NCI-H1930 (cell line): Measurements from ENCODE around the gene BMPR1A.

Experiments used
- DNase-seq, 2 experiments: peaks; one replicate each; lab custom pipeline; 2025; lab: John Stamatoyannopoulos, UW

BMPR1A gene

DNA sequence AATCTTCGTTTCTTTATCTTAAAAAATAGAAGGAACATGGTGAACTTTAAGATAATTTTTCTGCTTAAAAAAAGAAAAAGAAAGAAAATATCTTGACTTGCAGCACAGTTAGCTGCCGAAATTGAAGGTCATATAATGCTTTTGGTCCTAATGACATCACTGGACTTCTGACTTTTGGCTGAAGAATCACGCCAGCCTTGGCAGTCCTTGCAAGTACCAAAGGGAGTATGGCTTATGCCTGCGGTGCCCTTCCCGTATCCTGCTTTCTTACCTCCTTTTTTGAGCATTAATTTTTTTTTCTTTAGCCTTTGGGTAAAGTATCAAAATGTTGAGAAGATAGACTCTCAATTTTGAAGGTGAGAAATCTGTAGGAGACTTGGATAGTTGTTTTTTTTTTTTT is 7.0 kb downstream of the BMPR1A start:
- no peak for DNase-seq

DNA sequence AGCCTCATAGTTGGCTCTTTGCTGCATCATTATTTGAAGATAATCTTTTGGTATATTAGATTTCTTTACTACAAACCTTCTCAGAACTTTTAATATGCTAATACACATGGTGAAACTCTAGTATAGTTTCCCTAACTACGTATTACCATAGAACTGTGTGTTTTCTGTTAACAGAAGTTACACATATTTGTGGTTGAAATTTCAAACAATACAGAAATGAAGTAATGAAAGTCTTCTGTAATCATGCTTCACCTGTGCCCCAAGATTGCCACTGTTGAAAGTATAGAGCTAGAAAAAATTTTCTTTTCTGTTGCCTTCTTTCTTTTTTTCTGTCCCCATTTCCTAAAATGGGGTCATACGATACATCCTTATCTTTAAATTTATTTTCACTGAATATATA is 9.1 kb downstream of the BMPR1A start:
- DNase-seq = no peak

DNA sequence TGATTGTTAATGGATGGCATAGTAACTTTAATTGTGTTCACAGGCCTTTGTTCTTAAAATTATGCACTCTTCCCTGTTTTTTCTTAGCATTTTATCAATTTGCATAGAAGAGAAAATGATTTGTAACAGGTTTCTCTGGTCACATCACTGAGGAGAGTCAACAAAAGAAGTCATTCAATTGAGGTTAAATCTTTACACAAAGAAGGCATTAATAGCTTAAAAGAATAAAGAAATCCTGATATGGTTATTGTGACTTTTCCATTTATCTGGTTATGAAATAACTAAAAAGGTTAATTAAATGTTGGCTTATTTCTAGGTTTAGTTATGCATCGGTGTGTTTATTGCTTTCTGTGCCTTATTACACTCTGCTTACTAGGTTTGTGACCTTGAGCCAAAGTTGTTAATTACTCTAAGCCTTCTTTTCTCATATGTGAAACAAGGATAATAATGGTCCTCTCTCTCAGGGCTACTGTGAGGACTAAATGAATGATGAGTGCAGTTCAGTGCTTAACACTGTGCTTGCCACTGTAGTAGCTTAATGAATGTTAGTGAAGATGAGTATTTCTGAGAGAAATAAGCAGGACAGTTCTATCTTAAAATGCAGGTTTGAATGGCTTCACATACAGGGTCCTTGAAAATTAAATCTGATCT is 12.1 kb downstream of the BMPR1A start:
- DNase-seq = no peak

DNA sequence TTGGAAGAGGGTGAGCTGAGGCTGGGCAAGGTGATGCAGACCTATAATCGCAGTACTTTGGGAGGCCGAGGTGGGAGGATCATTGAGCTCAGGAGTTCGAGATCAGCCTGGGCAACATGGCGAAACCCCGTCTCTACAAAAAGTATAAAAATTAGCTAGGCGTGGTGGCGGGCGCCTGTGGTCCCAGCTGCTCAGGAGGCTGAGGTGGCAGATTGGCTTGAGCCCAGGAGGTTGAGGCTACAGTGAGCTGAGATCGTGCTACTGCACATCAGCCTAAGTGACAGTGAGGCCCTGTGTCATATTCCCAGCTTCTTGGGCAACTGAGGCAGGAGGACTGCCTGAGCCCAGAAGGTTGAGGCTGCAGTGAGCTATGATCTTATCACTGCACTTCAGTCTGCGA is 13.6 kb downstream of the BMPR1A start:
- no peak for DNase-seq

DNA sequence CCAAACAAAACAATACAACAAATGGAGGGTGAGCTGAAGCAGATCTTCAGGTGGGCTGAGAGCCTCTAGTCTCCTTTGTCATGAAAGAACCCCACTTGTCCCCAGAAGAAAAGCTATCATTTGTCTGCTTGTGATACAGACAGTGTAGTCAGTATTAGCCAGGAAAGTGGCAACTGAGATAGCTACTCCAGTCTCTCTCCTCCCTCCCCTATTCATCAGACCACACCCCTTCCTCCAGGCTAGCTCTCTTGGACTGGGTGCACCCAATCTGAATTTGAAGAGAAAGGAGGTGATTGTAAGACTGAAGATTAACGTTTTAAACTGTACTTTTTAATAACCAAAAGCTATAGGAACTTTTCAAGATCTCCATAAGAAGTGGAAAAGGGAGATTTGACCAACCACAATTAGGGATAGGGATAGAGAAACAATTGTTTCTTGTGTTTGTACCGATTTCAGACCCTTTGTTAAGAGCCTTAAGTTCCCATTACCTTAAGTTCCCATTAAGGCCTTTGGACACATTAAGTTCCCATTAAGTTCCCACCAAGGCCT is 14.1 kb downstream of the BMPR1A start:
- DNase-seq = no peak

DNA sequence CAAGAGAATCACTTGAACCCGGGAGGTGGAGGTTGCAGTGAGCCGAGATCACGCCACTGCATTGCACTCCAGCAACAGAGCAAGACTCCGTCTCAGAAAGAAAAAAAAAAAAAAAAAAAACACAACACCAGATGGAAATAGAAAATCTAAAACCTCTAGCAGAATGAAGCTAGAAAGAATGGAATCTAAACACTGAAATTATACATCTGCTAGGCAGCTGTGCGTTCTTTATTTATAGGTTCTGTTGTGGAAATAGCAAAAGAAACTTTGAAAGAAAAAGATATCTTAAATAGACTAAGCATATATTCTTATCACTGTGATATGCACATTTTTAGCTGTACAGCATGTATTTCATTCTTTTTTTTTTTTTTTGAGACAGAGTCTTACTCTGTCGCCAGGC is 17.1 kb downstream of the BMPR1A start:
- no peak for DNase-seq

DNA sequence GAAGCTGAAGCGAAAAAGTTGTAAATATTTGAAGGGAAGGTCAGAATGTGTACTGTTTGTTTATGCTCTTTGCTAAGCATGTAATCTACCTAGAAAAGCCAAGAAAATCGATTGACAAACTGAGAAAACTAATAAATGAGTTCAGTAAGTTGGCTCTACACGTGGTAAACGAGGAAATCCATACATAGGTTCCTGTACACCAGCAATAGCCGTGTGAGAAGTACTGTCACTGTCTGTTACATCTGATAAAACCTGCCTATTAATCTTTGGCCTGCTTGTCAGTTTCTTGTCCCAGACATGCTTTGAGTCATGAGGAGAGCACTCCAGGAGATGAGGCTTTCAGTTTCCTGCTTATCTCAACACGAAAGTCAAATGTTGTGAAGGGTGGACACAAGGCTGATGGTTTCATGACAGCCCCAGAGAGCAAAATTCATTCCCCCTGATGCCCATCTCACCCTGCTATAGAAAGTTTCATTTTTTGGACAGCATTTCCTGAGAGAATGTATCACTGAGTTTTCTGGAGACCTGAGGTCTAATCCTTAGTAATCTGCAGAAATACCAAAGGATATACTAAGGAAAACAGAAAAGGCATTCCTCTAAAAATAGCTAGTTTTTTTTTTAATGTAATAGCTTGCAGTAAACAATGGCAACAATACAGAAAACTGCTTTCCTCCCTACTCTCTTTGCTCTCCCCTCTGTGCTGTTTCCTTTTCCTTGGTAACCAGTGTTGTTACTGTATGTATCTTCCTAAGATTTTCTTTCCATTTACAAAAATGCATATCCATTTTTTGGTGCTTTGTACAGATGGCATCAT is 18.8 kb downstream of the BMPR1A start:
- no peak for DNase-seq

DNA sequence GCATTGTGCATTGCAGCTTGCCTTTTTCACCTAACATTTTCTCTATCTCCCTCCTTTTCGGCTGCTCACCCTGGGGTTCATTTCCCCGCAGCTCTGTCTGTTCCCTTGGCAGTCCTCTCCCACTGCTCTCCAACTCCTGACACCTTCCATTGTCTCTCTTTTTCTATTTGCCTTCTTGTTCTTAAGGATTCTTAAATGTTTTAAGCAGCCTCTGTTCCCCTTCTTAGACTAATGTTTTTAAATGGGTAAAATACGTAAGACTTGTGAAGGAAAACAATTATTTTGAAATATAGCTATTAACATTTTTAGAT is 19.4 kb downstream of the BMPR1A start:
- DNase-seq = no peak

DNA sequence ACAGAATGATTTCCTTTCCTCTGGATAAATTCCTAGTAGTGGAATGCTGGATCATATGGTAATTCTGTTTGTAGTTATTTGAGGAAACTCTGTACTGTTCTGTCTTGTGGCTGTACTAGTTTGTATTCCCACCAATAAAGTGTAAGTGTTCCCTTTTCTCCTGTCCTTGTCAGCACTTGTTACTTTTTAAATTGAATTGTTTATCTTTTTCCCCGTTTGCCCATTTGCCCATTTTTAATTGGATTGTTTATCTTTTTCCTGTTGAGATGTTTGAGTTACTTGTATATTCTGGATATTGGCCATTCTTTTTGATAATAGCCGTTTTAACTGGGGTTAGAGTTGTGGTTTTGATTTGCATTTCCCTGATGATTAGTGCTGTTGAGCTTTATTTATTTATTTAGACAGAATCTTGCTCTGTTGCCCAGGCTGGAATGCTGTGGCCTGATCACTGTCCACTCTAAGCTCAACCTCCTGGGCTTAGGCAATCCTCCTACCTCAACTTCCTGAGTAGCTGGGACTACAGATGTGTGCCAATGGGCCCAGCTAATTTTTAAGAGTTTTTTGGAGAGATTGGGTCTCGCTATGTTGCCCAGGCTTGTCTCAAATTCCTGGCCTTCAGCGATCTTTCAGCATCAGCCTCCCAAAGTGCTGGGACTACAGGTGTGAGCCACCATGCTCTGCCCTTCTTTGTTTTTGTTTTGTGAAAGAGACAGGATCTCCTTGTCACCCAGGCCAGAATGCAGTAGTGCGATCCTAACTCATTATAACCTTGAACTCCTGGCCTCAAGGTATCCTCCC is 23.0 kb downstream of the BMPR1A start:
- no peak for DNase-seq

DNA sequence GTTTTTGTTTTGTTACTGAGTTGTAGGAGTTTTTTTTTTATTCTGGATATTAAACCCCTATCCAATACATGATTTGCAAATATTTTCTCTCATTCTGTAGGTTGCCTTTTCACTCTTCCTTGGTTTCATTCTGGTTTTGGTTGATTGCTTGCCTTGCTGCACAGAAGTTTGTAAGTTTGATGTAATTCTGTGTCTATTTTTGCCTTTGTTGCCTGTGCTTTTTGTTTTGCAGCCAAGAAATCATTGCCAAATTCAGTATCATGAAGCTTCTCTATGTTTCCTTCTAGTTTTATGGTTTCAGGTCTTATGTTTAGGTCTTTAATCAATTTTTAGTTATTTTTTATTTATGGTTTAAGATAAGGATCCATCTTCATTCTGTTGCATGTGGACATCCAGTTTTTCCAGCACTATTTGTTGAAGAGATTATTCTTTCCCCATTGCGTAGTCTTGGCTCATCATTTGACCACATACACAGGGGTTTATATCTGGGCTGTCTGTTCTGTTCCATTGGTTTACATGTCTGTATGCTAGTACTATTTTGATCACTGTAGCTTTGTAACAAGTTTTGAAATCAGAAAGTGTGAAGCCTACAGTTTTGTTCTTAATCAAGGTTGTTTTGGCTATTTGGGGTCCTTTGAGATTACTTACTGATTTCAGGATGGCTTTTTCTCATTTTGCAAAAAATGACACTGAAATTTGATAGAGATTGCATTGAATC is 26.4 kb downstream of the BMPR1A start:
- no peak for DNase-seq

DNA sequence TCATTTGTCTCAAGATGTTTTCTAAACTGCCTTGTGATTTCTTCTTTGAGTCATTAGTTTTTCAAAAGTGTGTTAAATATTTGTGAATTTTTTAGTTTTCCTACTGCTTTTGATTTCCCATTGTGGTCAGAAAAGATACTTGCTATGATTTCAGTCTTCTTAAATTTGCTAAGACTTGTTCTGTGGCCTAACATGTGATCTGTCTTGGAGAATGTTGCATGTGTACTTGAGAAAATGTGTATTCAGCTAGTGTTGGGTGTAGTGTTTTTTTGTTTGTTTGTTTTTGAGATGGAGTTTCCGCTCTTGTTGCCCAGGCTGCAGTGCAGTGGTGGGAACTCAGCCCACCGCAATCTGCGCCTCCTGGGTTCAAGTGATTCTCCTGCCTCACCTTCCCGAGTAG is 28.6 kb downstream of the BMPR1A start:
- DNase-seq = no peak

DNA sequence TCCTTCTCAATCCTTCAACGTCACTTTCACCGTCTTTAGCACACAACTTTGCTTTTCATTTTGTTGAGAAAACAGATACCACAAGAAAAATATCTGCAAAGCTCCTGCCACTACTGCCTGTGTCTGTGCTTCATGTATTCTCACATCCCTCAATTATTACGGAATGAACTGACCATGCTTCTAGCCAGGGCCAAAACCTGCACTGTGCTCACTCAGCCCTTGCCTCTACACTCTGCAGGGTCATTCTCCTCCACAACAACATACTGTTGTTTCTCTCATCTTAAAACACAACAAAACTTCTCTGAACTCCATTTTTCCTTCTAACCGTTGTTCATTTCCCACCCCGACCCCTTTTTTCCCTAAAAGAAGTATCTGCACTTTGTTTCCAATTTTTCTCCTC is 29.5 kb downstream of the BMPR1A start:
- DNase-seq = no peak

DNA sequence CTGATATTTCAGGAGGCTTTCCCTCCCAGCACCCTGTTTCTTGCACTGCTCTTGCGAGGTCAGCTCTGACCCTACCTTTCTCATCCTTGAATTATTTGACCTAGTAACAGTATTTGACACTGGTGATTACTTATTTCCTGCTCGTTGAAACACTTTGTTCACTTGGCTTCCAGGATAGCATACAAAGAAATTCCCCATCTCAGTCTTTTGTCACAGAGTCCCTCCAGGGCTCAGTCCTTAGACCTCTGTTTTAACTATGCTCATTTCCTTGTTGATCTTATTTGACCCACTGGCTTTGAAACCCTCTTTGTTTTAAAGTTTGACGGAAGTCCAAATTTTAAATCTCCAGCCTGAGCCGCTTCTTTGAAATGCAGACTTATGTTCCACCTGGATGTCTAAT is 29.9 kb downstream of the BMPR1A start:
- DNase-seq = no peak

DNA sequence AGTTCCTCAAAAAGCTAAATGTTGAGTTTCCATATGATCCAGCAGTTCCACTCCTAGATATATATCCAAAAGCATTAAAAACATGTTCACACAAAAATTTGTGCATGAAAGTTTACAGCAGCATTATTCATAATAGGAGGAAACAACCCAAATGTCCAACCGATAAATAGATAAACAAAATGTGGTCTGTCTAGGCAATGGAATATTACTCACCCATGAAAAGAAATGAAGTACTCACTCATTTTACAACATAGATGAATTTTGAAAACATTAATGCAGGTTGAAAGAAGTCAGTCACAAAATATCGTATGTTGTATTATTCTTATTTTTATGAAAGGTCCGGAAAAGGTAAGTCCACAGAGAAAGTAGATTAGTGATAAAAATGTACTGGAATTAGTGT is 34.0 kb downstream of the BMPR1A start:
- no peak for DNase-seq

DNA sequence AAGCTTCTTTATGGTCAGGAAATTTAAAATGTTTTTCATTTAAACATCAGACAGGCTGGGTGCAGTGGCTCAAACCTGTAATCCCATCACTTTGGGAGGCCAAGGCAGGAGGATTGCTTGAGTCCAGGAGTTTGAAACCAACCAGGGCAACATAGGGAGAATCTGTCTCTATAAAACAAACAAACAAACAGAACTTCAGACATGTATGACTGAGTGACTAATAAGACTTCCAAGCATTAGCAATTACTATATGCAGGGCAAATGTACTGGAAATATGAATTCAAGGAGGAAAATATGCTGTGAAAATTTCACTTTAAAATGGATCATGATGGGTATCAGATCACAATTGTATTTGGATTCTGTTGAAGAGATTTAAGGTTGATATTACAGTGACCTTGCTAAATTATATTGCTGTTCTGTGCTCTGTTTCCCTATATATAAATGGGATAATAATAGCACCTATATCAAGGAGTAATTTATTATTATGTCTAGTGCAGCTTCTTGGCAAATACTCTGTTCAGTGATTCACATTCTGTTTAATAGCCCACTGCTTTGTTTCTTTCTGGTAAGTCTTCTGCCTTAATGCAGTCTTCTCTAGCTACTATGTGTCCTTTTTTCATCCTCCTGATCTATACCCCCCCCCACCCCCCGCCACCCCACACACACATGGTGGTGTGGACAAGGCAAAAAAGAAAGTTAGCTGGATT is 36.2 kb downstream of the BMPR1A start:
- no peak for DNase-seq

DNA sequence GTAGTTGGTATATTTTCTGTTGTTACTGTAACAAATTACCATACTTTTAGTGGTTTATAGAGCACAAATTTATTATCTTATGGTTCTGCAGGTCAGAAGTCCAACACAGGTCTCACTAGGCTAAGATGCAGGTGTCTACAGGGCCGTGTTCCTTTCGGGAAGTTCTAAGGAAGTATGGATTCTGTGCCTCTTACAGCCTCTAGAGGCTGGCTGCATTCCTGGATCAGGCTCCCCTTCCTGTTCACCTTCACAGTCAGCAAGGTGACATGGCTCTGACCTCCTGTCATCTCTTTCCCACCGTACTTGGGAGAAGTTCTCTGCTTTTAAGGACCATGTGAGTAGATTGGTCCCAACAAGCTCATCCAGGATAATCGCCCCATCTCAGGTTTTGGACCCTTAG is 37.3 kb downstream of the BMPR1A start:
- DNase-seq = no peak

DNA sequence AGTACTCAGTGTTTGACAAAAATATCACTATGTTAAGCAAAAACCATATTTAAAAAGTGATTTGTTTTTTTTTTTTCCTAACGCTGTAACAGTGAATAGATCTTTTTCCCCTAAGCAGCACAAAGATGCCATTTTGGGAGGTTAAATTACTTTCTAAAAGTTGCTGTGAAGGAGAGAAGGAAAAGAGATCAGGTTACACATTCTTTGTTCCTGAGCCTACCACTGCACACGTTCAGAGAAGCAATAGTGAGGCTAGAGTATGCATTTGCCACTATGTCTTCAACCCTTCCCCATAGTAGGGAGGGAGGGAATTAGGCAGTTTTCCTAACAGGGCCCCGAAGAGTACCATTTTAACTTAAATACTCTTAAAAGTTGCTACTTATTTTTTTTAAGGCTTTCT is 38.9 kb downstream of the BMPR1A start:
- DNase-seq = no peak

DNA sequence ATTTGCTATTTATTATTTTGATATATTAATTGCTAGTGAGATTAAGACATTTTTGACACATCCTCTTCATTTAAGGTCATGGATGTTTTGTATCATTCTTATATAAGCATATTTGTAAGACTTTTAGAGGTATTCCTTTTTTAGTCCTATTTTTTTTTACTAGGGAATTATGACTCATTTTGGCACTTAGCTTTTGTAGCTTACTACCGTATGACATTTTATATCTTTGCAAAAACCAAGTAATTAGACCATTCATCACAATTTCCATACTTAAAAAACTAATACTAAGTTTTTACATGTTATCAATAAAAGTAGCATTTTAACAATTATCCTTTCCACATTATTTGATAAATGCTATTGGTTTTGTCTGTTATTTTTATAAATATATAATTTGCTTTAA is 41.6 kb downstream of the BMPR1A start:
- DNase-seq = no peak

DNA sequence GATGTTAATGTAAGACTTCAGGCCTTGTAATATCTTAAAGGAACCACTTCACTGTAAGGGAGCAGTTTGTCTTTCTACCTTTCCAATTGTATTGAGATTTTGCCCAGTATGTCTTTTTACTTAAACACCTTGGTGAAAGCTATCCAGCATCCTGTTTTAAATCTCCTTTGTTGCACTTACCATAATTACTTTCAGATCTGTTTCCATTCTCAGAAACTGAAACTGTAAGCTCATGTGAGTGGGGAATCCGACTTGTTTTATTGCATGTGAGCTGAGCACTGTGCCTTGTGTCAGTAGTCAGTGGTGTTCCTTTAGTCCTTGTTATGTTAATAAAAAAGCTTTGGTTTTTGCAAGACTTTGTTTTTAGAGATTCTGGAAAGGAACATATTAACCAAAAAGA is 42.2 kb downstream of the BMPR1A start:
- DNase-seq = no peak

DNA sequence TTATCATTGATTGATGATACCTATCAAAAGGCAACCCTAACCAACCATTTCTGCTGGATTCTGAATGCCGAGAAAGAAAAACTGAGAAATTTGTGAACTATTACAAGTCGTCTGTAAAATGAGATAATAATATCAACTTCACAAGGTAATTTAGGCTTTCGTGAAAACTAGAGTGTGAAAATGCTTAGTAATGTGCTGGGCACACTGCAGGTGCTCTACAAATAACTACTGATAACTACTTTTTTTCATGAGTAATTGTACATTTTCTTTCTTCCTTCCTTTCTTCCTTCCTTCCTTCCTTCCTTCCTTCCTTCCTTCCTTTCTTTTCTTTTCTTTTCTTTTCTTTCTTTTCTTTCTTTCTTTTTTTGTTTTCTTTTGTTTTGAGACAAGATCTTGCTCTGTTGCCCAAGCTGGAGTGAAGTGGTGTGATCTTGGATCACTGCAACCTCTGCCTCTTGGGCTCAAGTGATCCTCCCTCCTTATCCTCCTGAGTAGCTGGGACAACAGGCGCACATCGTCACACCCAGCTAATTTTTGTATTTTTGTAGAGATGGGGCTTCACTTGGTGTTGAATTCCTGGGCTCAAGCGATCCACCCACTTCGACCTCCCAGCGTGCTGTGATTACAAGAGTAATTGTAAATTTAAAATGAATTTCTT is 42.9 kb downstream of the BMPR1A start:
- DNase-seq = no peak

DNA sequence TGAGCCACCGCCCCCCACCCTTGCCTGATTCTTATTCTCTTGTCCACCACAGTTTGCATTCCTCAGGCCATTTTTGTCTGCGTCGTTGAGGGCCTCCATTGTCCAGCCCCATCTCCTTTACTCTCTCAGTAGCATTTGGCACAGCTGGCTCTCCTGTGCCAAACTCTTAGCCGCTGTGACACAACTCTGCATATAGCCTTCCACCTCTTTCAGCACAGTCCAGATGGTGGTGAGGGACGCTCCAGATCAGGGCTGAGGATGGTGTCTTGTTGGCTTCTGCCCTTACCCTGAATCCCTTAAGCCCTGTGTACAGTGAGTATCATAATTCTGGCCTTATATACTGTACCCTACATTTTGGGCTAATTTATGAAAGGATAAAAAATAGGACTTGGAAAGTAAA is 45.6 kb downstream of the BMPR1A start:
- no peak for DNase-seq
